GM19239 (cell line): ENCODE results near the gene PIP5K1A.

Experiments
- DNase-seq: peaks from one replicate; pipeline ENCODE4 v3.0.0; 2011; ENCODE audit warnings: low spot score; ENCODE audit not compliant: insufficient read length
- FAIRE-seq: peaks from 2 replicates; lab custom pipeline; 2011; peaks lifted over from hg19 to GRCh38; lab: Jason Lieb, UNC

PIP5K1A gene

GRCh38 chr1:151286619-151287340 lies 88.4 kb downstream of the PIP5K1A start:
- DNase-seq (no peak), FAIRE-seq (no peak)

DNA sequence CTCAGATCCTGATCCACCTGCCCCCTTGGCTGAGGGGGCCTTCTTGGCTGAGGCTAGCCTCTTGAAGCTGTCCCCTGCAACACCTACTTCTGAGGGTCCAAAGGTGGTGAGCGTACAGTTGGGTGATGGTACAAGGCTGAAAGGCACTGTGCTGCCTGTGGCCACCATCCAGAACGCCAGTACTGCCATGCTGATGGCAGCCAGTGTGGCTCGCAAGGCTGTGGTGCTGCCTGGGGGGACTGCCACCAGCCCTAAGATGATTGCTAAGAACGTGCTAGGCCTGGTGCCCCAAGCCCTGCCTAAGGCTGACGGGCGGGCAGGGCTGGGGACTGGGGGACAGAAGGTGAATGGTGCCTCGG lies 89.0 kb downstream of the PIP5K1A start:
- DNase-seq: no peak
- FAIRE-seq: no peak

GRCh38 chr1:151287767-151288500 lies 89.6 kb downstream of the PIP5K1A start:
- FAIRE-seq (no peak), DNase-seq (no peak)

DNA sequence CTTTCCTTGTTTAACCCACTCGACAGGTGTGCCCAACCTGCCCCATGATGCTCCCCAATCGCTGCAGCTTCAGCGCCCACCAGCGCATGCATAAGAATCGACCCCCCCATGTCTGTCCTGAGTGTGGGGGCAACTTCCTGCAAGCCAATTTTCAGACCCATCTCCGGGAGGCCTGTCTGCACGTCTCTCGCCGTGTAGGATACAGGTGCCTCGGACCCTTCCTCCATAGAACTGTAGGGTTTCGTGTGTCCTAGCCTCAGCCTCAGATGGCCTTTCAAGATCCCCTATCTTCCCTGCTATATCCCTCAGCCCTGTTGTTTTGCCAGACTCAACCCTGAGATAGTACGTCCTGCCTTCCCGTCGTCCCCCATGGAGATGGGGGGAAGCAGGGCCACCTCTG lies 90.2 kb downstream of the PIP5K1A start:
- FAIRE-seq: no peak
- DNase-seq: no peak

DNA sequence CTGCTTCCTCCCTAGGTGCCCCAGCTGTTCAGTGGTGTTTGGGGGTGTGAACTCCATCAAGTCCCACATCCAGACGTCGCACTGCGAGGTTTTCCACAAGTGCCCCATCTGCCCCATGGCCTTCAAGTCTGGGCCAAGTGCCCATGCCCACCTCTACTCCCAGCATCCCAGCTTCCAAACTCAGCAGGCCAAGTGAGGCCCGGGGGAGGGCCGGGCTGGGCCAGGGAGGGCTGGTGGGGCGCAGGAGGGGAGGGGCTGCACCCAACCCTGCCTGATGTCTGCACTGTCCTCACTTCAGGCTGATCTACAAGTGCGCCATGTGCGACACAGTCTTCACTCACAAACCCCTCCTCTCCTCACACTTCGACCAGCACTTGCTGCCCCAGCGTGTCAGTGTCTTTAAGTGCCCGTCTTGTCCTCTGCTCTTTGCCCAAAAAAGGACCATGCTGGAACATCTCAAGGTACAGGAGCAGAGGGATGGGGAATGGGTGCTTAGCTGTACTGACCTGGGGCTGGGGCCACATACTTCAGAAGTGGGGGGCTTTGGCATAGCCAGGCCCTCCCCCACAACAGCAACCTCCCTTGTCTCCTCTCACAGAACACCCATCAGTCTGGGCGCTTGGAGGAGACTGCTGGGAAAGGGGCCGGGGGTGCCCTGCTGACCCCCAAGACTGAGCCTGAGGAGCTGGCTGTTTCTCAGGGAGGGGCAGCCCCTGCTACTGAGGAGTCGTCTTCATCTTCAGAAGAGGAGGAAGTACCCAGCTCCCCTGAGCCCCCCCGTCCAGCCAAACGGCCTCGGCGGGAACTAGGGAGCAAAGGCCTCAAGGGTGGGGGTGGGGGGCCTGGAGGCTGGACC lies 91.0 kb downstream of the PIP5K1A start:
- no peak for DNase-seq
- FAIRE-seq: no peak

GRCh38 chr1:151289991-151290708 lies 91.8 kb downstream of the PIP5K1A start:
- FAIRE-seq: no peak

GRCh38 chr1:151290709-151291303 lies 92.5 kb downstream of the PIP5K1A start:
- FAIRE-seq: no peak
- no peak for DNase-seq

More at GRCh38 chr1:151289991-151290708, 91.8 kb downstream of the PIP5K1A start:
- DNase-seq: no peak

DNA sequence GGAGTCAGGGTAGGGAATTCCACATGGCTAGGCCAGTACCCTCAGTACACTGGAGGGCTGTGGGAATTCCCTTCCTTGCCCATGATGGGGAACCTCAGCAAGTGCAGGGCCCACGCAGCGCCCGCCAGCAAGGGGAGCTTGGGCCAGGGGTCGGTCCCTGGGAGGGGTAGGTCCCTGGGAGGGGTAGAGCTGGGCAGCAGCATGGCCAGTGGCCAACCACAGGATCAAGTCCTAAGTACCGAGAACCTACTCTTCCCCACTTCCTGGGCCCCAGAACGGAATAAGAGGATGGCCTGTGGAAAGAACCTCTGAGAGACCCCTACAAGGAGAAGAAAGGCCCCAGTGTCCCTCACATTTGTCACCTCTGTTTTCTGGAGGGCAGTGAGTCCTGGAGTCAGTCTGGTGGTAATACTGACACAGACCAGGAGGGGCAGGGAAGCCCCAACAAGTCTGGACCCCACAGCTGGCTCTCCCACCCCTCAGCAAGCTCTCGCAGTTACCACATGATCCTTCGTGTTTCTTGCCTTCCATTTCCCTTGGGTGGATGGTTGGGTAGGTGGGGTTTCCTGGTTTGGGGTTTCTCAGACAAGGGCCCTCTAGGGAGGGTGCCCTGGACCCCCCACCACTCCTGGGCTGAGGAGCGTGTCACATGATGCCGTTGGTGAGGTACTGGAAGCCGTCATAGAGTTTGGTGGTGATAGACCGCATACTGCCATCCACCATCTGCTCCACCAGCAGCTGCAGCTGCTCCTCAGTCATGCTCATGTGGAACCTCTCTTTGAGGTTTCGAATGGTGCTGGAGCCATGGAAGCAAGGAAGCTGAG lies 94.1 kb downstream of the PIP5K1A start:
- FAIRE-seq (no peak), DNase-seq (no peak)

DNA sequence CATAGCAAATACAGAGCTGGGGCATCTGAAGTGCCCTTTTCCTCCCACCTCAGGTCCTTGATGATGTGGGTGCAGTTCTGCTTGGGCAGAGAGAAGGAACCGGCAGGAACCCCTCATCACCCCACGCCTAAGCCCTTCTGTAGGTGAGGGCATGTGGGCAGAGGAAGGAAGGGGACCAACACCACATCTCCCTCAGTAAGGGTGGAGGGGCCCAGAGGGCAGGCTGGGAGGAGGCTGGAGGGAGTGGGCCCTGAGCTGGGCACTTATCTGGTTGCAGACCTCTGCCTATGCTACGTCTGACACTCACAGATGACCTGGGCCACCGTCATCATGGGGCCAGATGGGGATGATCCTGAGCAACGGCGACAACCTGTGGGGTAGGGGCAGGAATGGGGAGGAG lies 94.7 kb downstream of the PIP5K1A start:
- no peak for FAIRE-seq

GRCh38 chr1:151294742-151295462 lies 96.5 kb downstream of the PIP5K1A start:
- no peak for FAIRE-seq
- DNase-seq: no peak

More for the DNA sequence above, 94.7 kb downstream of the PIP5K1A start:
- no peak for DNase-seq
